HUDEP-2 (cell line): ENCODE results near the gene ALPP.
"Not testable (repeated sequence)": the region's sequence is repeated elsewhere in the genome, so short reads cannot be mapped to it uniquely, and the experiment has no call there.

Experiments
- DNase-seq, 76 experiments: peaks; one replicate each; lab custom pipeline; 2025; ENCODE audit not compliant: unreplicated experiment in 76 of 76; lab: John Stamatoyannopoulos, UW

Gene ALPP

GRCh38 chr2:232379610-232380590 lies 1.3 kb downstream of the ALPP start:
- not testable (repeated sequence) for DNase-seq

- DNase-seq = not testable (repeated sequence)
Measured at GRCh38 chr2:232381204-232382031, 2.9 kb downstream of the ALPP start.

GRCh38 chr2:232382331-232383225 lies 4.0 kb downstream of the ALPP start:
- no peak for DNase-seq

- DNase-seq = no peak
Measured at GRCh38 chr2:232384466-232384865, 5.9 kb downstream of the ALPP start.

GRCh38 chr2:232385058-232385457 lies 6.5 kb downstream of the ALPP start:
- DNase-seq = not testable (repeated sequence)

- no peak for DNase-seq
Measured at GRCh38 chr2:232385660-232386489, 7.3 kb downstream of the ALPP start.

GRCh38 chr2:232386490-232386739 lies 7.9 kb downstream of the ALPP start:
- no peak for DNase-seq

GRCh38 chr2:232386740-232387450 lies 8.3 kb downstream of the ALPP start:
- DNase-seq = no peak

- DNase-seq = no peak
Measured at GRCh38 chr2:232387451-232388171, 9.1 kb downstream of the ALPP start.

GRCh38 chr2:232388324-232388891 lies 9.9 kb downstream of the ALPP start:
- no peak for DNase-seq

- no peak for DNase-seq
Measured at GRCh38 chr2:232389327-232389726, 10.8 kb downstream of the ALPP start.

- no peak for DNase-seq
Measured at GRCh38 chr2:232390661-232391060, 12.1 kb downstream of the ALPP start.

GRCh38 chr2:232393556-232393955 lies 15.0 kb downstream of the ALPP start:
- no peak for DNase-seq

GRCh38 chr2:232394431-232394830 lies 15.9 kb downstream of the ALPP start:
- not testable (repeated sequence) for DNase-seq

- DNase-seq = no peak
Measured at GRCh38 chr2:232395586-232395985, 17.0 kb downstream of the ALPP start.

- no peak for DNase-seq
Measured at GRCh38 chr2:232396683-232397082, 18.1 kb downstream of the ALPP start.

- DNase-seq = no peak
Measured at GRCh38 chr2:232398293-232399034, 19.9 kb downstream of the ALPP start.
